Esophagus muscularis mucosa (tissue), 3 donors: ENCODE measurements around the gene BDKRB2.

Experiments
- CTCF ChIP-seq, 3 experiments: fragments of 200-600 bp in 2 of 3; fragments of 450-650 bp in 1 of 3; sonication (generic) in 2 of 3; IDR thresholded peaks; one replicate each; pipeline ENCODE4 v1.5.1; 2017 to 2019; ENCODE audit warnings: antibody characterized with exemption in 3 of 3, mild to moderate bottlenecking in 2 of 3, moderate library complexity in 1 of 3
- EP300 ChIP-seq: sonication (generic); formaldehyde crosslinking; IDR thresholded peaks from one replicate; pipeline ENCODE4 v1.6.1; 2017; ENCODE audit warnings: antibody characterized with exemption

- TF ChIP-seq EP300 (no peak), CTCF (IDR thresholded peaks at IDR 0.05) (no peak)
Observed at GRCh38 chr14:96194657-96195431, 9.8 kb upstream of the BDKRB2 start.
